Thyroid gland (tissue), 4 donors: ENCODE measurements around the gene NRXN2. TPM values are rescaled to one million over a fixed set of nuclear protein-coding genes. Genes with fewer than 3 reads are reported as not detected.

Experiments
- DNase-seq, 2 donors: peaks; one replicate each; pipeline ENCODE4 v3.0.0-alpha.2; 2019
- H3K27ac ChIP-seq, 3 donors: fragments of 200-600 bp; sonication (generic); 1 replicate in 2 of 3; 2 replicates in 1 of 3; pipeline ENCODE4 v1.5.1; 2016 to 2019; ENCODE audit warnings: mild to moderate bottlenecking in 1 of 3, moderate library complexity in 1 of 3
- H3K27me3 ChIP-seq: fragments of 200-600 bp; sonication (generic); one replicate; pipeline ENCODE4 v1.5.1; 2019
- H3K36me3 ChIP-seq, 2 donors: fragments of 200-600 bp; sonication (generic); one replicate each; pipeline ENCODE4 v1.5.1; 2016 to 2019
- H3K4me1 ChIP-seq, 2 donors: fragments of 200-600 bp; sonication (generic); one replicate each; pipeline ENCODE4 v1.5.1; 2017 to 2019
- H3K4me3 ChIP-seq, 3 donors: fragments of 200-600 bp; sonication (generic); replicated peaks in 1 of 3; 1 replicate in 2 of 3; 2 replicates in 1 of 3; pipeline ENCODE4 v1.5.1; 2016; ENCODE audit warnings: mild to moderate bottlenecking in 1 of 3
- H3K9me3 ChIP-seq: fragments of 200-600 bp; sonication (generic); one replicate; pipeline ENCODE4 v1.5.1; 2017
- CTCF ChIP-seq, 6 experiments: fragments of 200-600 bp in 3 of 6; fragments of 450-650 bp in 3 of 6; sonication (generic) in 3 of 6; IDR thresholded peaks; one replicate each; pipeline ENCODE4 v1.5.1; 2016 to 2019; ENCODE audit warnings: antibody characterized with exemption in 6 of 6, mild to moderate bottlenecking in 2 of 6, inconsistent platforms in 1 of 6, moderate library complexity in 1 of 6
- POLR2A ChIP-seq, 2 donors: fragments of 450-650 bp; IDR thresholded peaks; one replicate each; pipeline ENCODE4 v1.6.1; 2017; ENCODE audit warnings: antibody characterized with exemption in 2 of 2, mild to moderate bottlenecking in 2 of 2, moderate library complexity in 1 of 2
- WGBS, 2 donors: methylation state at CpG; one replicate each; pipeline ENCODE4 v1.1.5; 2017; 5-methylcytosine and 5-hydroxymethylcytosine counted together
- intact Hi-C: fragments of 100-400 bp; cut with DNase I; formaldehyde crosslinking; loops from one replicate; pipeline ENCODE4 v1.15.1; 2023
- total RNA-seq, 4 donors: library from RNA; depleted of rRNA; stranded (reverse); fragments of >200 nt; gene quantifications; one replicate each; pipeline ENCODE4 v1.2.3, GENCODE V29; 2016

NRXN2 gene
- total RNA-seq, 4 donors from 2014 or later: 2.0 to 12.3 (median 4.8) TPM

- no peak overlapping the region for H3K27ac ChIP-seq
- H3K9me3 ChIP-seq: no peaks in the 10 kb centered on the region
- no peak overlapping the region for H3K4me3 ChIP-seq
- peak; percentile 29 to 32 for DNase-seq
- no peaks in the 10 kb centered on the region for H3K36me3 ChIP-seq
- 62 to 66% methylated on average over 11 to 16 of the region's 16 CpGs for WGBS, 2 donors
- no peaks in the 10 kb centered on the region for H3K27me3 ChIP-seq
- intact Hi-C loops: no loop called here
- TF ChIP-seq CTCF (IDR thresholded peaks at IDR 0.05) (no peak), POLR2A (IDR thresholded peaks at IDR 0.05) (no peak)
- peaks cover 0 to 10% of the 10 kb centered on the region in 2 donors for H3K4me1 ChIP-seq
Measured at GRCh38 chr11:64560941-64561340, 162.1 kb downstream of the NRXN2 start.

GRCh38 chr11:64560139-64560771, 162.7 kb downstream of the NRXN2 start:
- H3K27ac ChIP-seq: no peak overlapping the region
- H3K27me3 ChIP-seq: no peaks in the 10 kb centered on the region
- no peak overlapping the region for H3K4me3 ChIP-seq
- H3K36me3 ChIP-seq: no peaks in the 10 kb centered on the region
- DNase-seq: no peak
- TF ChIP-seq CTCF (IDR thresholded peaks at IDR 0.05): no peak
- no peak for TF ChIP-seq POLR2A (IDR thresholded peaks at IDR 0.05)
- intact Hi-C loops: no loop called here
- WGBS, 2 donors: 76 to 92% methylated on average over 11 to 12 of the region's 15 CpGs
- no peaks in the 10 kb centered on the region for H3K9me3 ChIP-seq
- peaks cover 0 to 12% of the 10 kb centered on the region in 2 donors for H3K4me1 ChIP-seq

- Histone ChIP-seq H3K27ac (no peak overlapping the region), H3K9me3 (no peaks in the 10 kb centered on the region), H3K36me3 (no peaks in the 10 kb centered on the region), H3K4me1 (peaks cover 0 to 19% of the 10 kb centered on the region in 2 donors), H3K27me3 (no peaks in the 10 kb centered on the region), H3K4me3 (no peak overlapping the region)
- 88 to 89% methylated on average over 19 of the region's 19 CpGs for WGBS, 2 donors
- intact Hi-C loops: no loop called here
- TF ChIP-seq CTCF (IDR thresholded peaks at IDR 0.05): no peak
- no peak for TF ChIP-seq POLR2A (IDR thresholded peaks at IDR 0.05)
- no peak for DNase-seq
Measured at GRCh38 chr11:64559351-64560138, 163.5 kb downstream of the NRXN2 start.

GRCh38 chr11:64558869-64559268, 164.1 kb downstream of the NRXN2 start:
- Histone ChIP-seq H3K4me3 (no peak overlapping the region), H3K9me3 (no peaks in the 10 kb centered on the region), H3K36me3 (no peaks in the 10 kb centered on the region), H3K27ac (peak overlapping the region in 1 of 3 donors; percentile 4), H3K27me3 (no peaks in the 10 kb centered on the region), H3K4me1 (peaks cover 6 to 26% of the 10 kb centered on the region in 2 donors)
- 67 to 79% methylated on average over 3 to 5 of the region's 9 CpGs for WGBS, 2 donors
- intact Hi-C loops: no loop called here
- TF ChIP-seq POLR2A (IDR thresholded peaks at IDR 0.05) (no peak), CTCF (IDR thresholded peaks at IDR 0.05) (no peak)
- DNase-seq: no peak
